IPS-18c (cell line): Measurements from ENCODE around the gene SNTG2.

Experiments used
- H3K4me3 ChIP-seq: 2 replicates; pipeline ENCODE4 v1.7.0; 2013; ENCODE audit warnings: low read depth, mild to moderate bottlenecking, low read length, moderate library complexity; ENCODE audit not compliant: insufficient read depth
- H3K9me3 ChIP-seq: one replicate; pipeline ENCODE4 v1.6.1; 2013; ENCODE audit warnings: mild to moderate bottlenecking, low read length, moderate library complexity; ENCODE audit not compliant: control insufficient read depth, insufficient read depth

Gene SNTG2

DNA sequence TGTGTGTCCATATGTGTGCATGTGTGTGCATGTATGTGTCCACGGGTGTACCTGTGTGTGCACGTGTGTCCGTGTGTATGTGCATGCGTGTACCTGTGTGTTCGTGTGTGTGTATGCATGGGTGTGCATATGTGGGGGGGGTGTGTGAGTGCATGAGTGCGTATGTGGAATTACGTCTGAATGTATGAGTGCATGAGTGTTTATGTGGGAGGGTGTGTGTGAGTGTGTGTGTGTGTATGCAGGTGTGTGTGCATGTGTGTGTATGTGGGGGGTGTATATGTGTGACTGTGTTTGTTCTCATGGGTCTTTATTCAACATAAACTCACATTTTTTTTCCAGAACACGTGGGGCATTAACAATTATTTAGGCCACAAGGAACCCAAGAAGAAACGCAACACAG is 208.4 kb downstream of the SNTG2 start:
- Histone ChIP-seq H3K4me3 (no peak overlapping the region), H3K9me3 (no peaks in the 10 kb centered on the region)

DNA sequence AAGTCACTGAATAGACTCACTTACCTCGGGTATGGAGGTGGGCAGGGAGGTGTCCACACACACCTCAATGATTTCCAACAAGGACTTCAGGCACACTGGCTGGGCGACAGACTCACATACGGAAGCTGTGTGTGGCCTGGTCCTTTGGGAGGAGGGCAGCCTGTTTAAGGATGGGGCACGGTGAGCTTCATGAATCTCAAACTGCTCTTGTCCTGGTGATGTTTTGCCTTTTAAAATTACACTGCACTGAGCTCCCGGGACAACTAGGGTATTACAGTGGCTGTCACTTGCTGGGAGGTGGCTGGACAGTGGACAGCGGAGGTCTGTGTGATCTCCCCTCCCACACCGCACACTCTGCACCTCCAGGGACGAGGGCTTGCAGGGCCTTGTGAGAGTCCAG is 211.6 kb downstream of the SNTG2 start:
- no peak overlapping the region for H3K4me3 ChIP-seq
- H3K9me3 ChIP-seq: peaks cover 13% of the 10 kb centered on the region

DNA sequence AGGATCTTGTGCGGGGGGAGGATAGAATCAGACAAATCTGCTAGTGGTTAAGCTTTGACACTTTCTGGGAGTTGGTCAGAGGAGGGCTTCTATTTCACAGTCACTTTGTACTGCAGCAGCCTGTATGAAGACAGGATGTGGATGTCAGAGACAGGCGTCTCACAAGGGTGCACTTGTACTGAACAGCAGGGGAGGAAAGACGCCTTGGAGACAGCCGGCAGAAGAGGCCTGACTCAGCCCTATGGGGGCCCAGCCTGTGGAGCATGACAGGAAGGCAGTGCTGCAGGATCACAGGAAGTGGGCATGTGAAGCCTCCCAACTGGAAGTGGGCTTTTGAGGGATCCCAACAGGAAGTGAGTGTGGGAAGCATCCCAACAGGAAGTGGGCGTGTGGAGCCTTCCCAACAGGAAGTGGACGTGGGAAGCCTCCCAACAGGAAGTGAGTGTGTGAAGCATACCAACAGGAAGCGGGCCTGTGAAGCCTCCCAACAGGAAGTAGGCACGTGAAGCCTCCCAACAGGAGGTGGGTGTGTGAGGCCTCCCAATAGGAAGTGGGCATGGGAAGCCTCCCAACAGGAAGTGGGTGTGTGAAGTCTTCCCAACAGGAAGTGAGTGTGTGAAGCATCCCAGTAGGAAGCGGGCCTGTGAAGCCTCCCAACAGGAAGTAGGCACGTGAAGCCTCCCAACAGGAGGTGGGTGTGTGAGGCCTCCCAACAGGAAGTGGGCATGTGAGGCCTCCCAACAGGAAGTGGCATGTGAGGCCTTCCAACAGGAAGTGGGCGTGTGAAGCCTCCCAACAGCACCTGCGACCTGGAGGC is 212.3 kb downstream of the SNTG2 start:
- no peak overlapping the region for H3K4me3 ChIP-seq

DNA sequence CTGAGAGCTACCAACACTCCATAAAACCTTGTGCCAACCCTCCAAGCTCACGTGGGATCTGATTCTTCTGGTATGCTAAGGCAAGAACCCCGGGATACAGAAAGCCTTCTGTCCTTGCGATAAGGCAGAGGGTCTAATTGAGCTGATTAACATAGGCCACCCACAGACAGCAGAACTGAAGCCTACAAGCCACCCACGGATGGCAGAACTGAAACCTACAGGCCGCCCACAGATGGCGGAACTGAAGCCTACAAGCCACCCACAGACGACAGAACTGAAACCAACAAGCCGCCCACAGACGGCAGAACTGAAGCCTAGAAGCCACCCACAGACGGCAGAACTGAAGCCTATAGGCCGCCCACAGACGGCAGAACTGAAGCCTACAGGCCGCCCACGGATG is 216.3 kb downstream of the SNTG2 start:
- Histone ChIP-seq H3K9me3 (peaks cover 16% of the 10 kb centered on the region), H3K4me3 (no peak overlapping the region)

More for the DNA sequence above, 212.3 kb downstream of the SNTG2 start:
- H3K9me3 ChIP-seq: peaks cover 13% of the 10 kb centered on the region

DNA sequence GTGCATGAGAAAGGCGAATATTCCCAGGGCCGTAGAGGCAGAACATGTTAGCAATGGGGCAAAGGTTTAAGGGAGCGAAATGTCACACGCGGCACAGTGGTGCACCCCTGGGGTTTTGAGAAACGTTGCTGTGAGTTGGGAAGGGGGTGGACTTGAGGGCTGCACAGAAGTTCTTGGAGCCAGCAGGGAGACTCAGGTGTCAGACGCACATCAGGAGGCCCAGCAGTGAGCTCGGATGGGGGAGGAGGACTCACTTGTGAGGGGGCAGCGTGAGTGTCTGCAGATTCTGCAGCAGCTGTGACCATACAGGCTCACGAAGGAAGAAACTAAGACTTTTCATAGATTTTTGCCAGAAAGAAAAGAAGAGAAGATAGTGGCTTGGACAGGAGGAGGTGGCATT is 218.2 kb downstream of the SNTG2 start:
- Histone ChIP-seq H3K4me3 (no peak overlapping the region), H3K9me3 (peaks cover 16% of the 10 kb centered on the region)

DNA sequence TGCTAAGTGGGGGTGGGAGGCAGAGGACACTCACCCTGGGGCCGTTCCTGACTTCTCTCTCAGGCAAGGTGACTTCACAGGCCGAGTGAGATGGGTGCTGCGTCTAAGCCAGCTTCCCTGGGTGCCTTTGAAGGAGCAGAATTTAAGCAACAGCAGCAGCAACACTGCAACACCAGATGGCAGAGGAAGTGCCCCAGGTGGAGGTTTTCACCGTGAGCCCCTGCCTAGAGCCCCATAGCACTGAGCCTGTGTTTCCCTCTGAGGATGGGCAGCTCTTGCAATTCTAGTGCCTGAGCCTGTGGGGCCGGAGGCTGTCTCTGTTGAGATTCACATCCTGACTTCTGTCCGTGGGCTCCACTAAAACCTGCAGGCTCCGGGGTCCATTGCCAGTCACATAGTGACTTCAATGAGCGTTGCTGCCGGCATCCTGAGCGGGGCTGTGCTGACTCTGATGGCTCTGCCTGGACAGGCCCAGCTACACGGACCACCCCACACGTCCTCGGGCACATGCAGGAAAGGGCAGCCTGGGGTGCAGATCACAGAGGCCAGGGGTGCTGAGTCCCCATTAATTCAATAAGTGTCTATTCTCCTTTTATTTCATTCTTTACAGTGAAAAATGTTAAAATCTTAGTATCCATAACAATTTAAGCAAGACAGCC is 218.8 kb downstream of the SNTG2 start:
- H3K9me3 ChIP-seq: peaks cover 16% of the 10 kb centered on the region
- H3K4me3 ChIP-seq: no peak overlapping the region

DNA sequence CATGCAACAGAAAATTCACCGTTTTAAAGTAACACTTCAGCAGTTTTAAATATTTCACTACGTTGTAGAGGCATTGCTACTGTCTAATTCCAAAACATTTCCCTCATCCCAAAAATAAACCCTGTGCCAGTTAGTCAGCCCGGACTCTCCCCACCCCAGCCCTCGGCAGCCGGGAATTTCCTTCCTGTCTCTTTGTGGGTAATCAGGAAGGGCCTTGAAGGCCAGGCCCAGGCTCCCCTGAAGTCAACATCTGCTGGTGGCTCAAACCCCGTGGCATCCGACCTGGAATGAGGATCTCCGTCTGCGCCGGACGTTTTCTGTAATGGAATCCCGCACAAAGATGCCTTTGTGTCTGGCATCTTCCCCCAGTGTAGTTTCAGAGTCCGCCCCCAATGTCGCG is 219.6 kb downstream of the SNTG2 start:
- no peak overlapping the region for H3K4me3 ChIP-seq
- peaks cover 16% of the 10 kb centered on the region for H3K9me3 ChIP-seq

DNA sequence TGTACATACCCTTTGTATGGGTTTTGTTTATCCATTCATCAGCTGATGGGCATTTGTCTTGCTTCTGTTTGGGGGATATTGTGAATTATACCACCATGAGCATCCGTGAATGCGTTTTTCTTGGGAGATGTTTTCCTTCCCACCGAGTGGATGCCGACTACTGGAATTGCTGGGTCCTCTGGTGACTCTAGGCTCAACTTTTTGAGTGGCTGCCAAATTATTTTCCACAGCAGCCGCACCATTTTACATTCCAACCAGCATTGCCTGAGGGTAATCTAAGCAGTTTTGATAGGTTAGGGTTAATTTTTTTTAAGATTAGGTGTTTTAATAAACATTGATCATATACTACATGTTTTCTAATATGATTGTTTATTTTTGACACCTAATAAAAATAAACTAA is 220.1 kb downstream of the SNTG2 start:
- peaks cover 16% of the 10 kb centered on the region for H3K9me3 ChIP-seq

DNA sequence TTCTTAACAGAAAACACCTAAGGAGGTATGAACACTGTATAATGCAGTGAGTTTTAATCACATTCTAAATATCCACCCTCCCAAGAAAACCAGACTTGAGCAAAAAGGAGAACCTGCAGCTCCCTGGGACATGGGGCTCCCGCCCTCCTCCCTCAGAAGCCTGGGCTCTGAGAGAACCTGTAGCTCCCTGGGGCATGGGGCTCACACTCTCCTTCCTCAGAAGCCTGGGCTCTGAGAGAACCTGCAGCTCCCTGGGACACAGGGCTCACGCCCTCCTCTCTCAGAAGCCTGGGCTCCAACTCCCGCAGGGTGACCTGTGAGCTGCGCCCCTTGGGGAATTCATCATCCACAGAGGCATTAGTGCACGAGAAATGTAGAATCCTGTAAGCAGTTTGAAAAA is 222.9 kb downstream of the SNTG2 start:
- Histone ChIP-seq H3K9me3 (peaks cover 4% of the 10 kb centered on the region), H3K4me3 (no peak overlapping the region)

More for the DNA sequence above, 220.1 kb downstream of the SNTG2 start:
- no peak overlapping the region for H3K4me3 ChIP-seq

DNA sequence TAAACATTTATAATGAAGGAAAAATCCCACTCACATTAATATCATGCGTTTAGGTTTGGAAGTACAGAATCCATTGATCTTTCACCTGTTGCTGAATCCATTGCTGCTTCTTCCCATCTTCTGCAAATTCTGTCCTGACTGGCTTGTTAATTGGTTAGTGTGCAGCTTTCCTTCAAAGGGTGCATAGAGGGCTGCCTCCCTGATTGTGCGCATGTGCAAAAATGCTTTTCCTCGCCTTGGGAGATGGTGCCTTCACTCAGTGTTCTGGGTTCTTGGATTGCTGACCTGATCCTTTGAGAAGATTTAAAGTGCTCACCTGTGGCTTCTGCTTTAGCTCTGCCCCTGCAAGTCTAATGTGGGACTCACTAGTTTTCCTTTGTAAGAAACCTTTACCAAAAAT is 231.2 kb downstream of the SNTG2 start:
- Histone ChIP-seq H3K9me3 (peaks cover 2% of the 10 kb centered on the region), H3K4me3 (no peak overlapping the region)

DNA sequence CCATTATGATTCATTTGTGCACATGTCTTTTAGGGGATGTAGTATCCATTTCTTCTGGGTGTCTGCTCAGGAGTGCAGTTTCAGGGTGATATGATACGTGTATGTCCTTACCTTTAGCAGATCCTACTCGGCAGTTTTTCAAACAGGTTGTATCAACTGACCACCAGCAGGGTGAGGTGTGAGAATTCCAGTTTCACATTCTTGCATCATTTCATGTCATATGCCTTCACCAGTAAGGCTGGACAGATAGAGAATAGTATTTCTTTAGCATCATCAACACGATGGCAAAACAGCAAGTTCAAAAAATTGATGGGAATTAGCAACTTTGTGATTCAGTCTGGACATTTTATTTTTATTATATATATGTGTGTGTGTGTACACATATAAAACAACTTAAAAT is 232.7 kb downstream of the SNTG2 start:
- H3K4me3 ChIP-seq: no peak overlapping the region

DNA sequence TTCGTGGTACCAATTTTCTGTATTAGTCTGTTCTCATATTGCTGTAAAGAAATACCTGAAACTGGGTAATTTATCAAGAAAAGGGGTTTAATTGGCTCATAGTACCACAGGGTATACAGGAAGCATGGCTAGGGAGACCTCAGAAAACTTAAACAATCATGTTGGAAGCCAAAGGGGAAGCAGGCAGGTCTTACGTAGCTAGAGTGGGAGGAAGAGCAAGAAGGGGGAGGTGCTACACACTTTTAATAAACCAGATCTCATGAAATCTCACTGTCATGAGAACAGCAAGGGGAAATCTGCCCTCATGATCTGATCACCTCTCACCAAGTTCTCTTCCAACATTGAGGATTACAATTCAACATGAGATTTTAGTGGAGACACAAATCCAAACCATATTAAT is 235.8 kb downstream of the SNTG2 start:
- Histone ChIP-seq H3K4me3 (no peak overlapping the region), H3K9me3 (peaks cover 5% of the 10 kb centered on the region)

More for the DNA sequence above, 232.7 kb downstream of the SNTG2 start:
- H3K9me3 ChIP-seq: peaks cover 5% of the 10 kb centered on the region

DNA sequence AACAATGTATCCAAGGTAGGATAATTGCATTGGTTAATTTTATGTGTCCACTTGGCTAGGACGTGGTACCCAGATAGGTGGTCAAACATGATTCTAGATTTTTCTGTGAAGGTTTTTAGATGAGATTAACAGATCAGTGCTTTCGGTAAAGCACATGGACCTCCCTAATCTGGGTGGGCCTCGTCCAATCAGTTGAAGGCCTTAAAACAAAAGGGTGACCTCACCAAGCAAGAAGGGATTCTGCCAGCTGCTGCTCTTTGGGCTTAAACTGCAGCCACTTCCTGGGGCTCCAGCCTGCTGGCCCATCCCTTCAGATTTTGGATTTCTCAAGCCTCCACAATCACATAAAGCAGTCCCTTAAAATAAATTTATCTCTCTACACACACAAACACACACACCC is 236.5 kb downstream of the SNTG2 start:
- Histone ChIP-seq H3K9me3 (peaks cover 5% of the 10 kb centered on the region), H3K4me3 (no peak overlapping the region)

DNA sequence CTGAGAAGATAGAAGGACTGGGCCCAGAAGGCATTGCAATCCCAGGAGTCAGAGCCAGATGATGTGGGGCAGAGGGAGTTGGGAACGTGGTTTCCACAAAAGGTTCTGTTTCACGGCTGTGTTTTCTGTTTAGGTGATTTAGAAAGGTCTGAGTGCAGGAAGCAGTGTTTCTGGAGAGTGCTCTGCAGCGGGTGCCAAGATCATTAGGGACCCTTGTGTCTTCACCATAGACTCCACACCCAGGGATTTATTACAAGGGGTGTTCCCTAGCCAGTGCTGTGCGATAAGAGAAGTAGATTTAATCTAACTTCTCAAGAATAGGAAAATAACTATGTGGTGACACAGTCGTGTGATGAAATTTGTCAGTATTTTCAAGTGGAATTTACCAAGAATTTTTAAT is 241.5 kb downstream of the SNTG2 start:
- H3K4me3 ChIP-seq: no peak overlapping the region
- H3K9me3 ChIP-seq: peaks cover 2% of the 10 kb centered on the region

DNA sequence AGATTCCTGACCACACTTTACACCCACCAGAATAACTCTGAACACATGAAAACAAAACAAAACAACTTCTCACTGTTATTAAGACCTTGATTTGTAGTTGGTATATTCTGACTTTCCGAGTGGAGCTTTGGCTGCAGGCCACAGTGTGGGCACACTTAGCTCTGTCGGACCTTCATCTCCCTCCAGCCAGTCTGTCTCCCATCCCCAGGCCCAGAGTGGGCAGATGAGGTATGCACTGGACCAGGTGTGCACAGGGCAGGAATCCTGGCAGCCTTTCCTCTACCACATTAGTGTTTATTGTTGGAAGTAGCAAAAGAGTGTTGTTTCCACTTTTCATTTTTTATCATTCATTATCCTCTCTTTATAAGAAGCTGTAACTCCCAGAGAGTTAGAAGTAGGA is 243.2 kb downstream of the SNTG2 start:
- Histone ChIP-seq H3K4me3 (no peak overlapping the region), H3K9me3 (no peaks in the 10 kb centered on the region)

DNA sequence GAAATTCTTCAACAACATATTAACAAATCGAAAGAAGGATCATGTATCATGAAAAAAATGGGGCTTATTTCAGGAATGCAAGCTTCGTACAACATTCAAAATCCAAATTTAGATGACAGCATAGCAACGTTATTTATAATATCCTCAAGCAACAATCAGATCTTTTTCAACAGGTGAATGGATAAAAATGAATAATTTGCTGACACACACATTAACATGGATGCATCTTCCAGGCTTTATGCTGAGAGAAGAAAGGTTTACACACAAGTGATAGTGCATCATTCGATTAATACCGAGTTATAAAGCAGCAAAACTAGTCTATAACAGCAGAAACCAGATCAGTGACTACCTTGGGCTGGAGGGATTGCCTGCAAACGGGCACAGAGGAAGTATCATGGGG is 253.1 kb downstream of the SNTG2 start:
- Histone ChIP-seq H3K9me3 (no peaks in the 10 kb centered on the region), H3K4me3 (no peak overlapping the region)

DNA sequence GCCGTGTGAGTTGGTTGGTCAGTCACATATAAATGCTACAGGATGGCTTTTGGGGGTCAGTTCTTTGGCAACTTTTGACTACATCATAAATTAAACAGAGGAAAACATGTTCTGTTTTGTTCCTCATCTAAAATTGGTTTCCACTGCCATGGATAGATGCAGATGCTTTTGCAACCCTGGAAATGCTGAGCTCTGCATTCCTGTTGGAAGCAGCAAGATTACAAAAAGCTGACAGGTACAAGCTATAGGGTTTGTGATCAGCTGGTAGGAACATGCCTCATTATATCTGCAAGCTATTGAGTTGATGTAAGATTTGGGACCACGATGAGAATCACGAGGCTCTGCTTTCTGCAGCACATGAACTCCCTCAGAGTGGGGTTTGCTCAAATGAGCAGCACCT is 255.2 kb downstream of the SNTG2 start:
- no peaks in the 10 kb centered on the region for H3K9me3 ChIP-seq

DNA sequence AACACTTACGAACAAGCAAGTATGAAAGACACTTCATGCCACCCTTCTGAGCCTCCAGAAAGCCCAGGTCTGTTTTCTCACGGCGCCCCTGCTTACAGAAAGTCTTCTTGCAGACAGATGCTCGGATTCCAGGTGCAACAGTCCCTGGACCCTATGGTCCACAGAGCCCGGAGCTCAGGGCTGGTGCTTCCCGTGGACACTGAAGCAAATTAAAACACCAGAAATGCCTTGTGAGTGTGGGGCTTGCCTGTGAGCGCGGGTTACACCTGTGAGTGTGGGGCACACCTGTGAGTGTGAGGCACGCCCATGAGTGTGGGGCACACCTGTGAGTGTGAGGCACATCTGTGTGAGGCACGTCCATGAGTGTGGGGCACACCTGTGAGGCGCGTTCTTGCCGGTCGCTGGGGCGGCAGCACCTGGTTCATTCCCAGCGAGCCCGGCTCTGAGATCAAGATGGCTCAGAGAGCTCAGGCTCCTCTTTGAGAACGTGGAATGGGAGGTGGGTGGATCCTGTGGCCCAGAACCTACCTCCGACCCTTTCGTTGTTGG is 257.4 kb downstream of the SNTG2 start:
- H3K4me3 ChIP-seq: no peak overlapping the region
- H3K9me3 ChIP-seq: peaks cover 3% of the 10 kb centered on the region

More for the DNA sequence above, 255.2 kb downstream of the SNTG2 start:
- no peak overlapping the region for H3K4me3 ChIP-seq
